CD4-positive, alpha-beta T cell treated with Interleukin-4 for 4 hours (primary cell): ENCODE data around the gene ZFYVE27.

Source experiments
- DNase-seq: peaks from one replicate; pipeline ENCODE4 v3.0.0-alpha.2; 2020

Gene ZFYVE27

DNA sequence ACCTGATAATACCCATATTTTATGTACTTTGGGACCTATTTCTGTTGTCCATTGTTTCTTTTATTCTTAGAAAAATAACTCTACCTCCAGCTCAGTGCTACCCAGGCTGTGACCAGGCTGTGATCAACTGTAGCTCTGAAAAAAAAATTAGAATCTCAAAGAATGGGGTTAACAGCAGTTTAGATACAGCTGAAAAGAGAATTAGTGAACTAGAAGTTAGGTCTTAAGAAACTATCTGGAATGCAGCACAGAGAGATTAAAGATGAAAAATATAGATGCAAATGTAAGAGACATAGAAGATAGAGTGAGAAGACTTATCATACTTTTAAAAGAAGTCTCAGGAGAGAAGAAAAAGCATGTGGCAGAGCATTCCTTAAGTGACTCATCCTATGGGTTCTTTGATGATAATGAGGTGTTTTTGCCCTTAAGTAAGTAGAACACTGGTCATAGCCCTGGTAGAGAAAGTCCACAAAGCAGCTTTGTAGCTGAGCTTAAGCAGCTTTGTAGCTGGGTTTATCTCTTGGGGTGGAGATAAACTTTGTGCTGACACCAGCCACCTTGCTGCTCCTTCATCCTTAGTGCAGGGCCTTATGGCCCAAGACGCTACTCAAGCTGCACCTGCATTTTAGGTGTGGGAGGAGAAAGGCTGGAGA is 62.2 kb downstream of the ZFYVE27 start:
- no peak for DNase-seq

- no peak for DNase-seq
These were observed 63.5 kb downstream of the ZFYVE27 start for GRCh38 chr10:97800474-97800873.

DNA sequence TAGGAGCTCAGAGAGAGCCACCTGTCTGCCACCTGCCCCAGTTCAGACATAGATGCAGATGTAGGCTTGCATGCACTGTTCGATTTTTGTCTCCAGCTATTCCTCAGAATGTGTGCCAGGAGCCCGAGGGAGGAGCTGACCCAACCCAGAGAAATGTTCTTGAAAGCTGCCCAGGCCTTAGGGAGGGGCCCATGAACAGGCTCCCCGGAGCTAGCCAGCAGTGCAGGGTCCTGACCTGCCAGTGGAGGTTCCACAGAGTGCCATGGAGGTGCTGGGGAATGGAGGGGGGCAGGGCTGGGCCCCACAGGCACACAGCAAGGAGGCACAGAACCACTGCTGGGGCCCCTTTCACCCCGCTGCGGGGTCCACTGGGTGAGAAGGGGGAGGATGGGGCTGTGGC is 64.5 kb downstream of the ZFYVE27 start:
- DNase-seq, result no peak

DNA sequence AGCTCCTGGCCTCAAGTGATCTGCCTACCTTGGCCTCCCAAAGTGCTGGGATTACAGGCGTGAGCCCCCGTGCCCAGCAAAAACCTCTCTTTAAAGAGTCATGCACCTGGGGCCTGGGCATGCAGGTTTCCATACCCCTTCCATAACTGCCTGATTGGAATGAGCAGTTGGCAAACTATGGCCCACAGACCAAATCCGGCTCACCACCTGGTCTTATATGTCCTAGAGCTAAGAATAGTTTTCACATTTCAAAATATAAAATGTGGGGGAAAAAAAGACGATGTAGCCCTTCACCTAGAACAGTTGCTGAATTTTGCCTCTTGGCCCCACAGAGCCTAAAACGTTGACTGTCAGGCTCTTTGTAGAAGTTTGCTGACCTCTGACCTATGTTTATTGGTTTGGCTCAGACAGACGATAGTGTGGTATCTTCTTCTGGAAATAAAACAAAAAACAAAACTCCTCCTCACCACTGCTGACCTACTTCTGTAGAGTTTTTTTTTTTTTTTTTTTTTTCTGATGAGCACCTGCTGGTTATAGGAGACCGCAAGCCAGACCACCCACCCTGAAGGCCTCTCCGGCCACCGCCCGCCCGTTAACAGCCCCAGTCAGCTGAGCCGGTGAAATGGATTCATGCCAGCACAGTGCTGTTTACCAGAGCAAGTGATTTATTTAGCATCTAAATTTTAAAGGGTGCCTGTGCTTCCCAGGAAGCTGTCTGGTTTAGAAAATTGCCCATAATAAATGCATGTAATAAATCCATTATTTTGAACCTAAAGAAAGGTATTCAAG is 68.4 kb downstream of the ZFYVE27 start:
- DNase-seq, result no peak

DNA sequence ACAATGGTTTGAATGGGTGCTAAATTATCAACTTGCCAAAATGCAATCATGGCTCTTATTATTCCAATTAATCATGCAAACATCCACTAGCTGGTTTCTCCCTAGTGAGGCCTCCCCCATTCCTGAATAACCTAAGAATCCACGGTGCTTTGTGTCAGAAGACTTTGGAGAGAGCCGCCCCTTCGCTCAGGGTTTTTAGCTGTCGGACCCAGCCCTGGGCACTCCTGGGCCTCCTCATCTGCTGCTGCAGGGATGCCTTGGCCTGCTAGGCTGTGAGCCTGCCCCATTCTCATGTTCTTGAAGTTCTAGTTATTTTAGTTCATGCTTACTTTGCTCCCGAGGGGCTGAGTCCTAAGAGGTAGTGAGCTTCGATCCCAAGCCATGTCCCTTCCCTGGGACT is 69.0 kb downstream of the ZFYVE27 start:
- DNase-seq, result no peak

DNA sequence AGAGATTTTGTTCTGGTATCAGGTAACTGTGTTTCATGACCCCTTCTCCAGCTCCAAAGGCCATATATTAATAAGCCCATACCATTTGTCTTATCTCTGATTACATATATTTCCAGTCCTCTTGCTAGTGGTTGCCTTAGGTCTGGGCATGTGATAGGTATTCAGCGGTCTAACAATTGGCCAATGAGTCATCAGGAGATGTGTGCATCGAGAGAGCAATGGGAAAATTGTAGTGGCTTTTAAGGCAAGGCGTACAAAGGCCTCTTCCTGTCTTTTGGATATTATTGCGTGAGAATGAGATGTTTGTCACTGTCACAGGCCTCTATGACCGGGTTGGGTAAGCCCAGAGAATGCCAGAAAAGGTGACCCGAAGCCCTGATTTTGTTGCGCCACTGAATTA is 73.5 kb downstream of the ZFYVE27 start:
- DNase-seq, result no peak
